ENCODE data around the gene NHSL1.

DNA sequence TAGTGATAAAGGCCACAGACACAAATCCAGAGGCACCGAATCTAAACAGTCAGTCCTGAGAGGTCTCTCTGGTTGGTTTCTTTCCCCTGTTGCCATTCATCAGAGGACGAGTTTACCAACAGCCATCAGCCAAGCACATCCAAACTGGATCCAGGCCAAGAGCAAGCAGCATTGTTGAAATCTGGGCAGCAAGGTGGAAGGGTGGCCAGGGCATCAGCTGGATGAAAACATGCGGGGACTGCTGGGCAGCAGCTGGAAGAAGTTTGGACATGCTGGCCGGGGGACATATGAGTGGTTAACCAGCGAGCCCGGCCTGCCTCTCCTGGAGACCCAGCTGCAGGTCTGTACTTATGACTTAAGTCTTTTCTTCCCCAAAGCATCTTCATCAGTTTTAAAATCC lies 121.5 kb downstream of the NHSL1 start, which contains the start of gene SMIM28:
- no peak for TF ChIP-seq POLR2A (IDR thresholded peaks at IDR 0.05)
- TF ChIP-seq, protein P1, sequence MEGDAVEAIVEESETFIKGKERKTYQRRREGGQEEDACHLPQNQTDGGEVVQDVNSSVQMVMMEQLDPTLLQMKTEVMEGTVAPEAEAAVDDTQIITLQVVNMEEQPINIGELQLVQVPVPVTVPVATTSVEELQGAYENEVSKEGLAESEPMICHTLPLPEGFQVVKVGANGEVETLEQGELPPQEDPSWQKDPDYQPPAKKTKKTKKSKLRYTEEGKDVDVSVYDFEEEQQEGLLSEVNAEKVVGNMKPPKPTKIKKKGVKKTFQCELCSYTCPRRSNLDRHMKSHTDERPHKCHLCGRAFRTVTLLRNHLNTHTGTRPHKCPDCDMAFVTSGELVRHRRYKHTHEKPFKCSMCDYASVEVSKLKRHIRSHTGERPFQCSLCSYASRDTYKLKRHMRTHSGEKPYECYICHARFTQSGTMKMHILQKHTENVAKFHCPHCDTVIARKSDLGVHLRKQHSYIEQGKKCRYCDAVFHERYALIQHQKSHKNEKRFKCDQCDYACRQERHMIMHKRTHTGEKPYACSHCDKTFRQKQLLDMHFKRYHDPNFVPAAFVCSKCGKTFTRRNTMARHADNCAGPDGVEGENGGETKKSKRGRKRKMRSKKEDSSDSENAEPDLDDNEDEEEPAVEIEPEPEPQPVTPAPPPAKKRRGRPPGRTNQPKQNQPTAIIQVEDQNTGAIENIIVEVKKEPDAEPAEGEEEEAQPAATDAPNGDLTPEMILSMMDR (IDR thresholded peaks at IDR 0.05) = no peak
